GM18511 (cell line): ENCODE measurements around the gene MICAL2.

Experiments used
- ATAC-seq: cut with Tn5 transposase; IDR thresholded peaks from one replicate; pipeline ENCODE4 v1.9.1; 2021; ENCODE audit warnings: mild to moderate bottlenecking, moderate library complexity; ENCODE audit not compliant: unreplicated experiment

MICAL2 gene

GRCh38 chr11:12281571-12282478, 171.4 kb downstream of the MICAL2 start:
- peak; percentile 51 for ATAC-seq

- ATAC-seq = no peak
Measured at GRCh38 chr11:12282676-12283075, 172.3 kb downstream of the MICAL2 start.

GRCh38 chr11:12284316-12285050, 174.1 kb downstream of the MICAL2 start:
- no peak for ATAC-seq

GRCh38 chr11:12285106-12285505, 174.7 kb downstream of the MICAL2 start:
- no peak for ATAC-seq

GRCh38 chr11:12285811-12286222, 175.4 kb downstream of the MICAL2 start:
- ATAC-seq = no peak

- no peak for ATAC-seq
Measured at GRCh38 chr11:12286606-12287005, 176.2 kb downstream of the MICAL2 start.

GRCh38 chr11:12287009-12287373, 176.6 kb downstream of the MICAL2 start:
- ATAC-seq = no peak

- ATAC-seq = no peak
Measured at GRCh38 chr11:12287374-12288211, 177.2 kb downstream of the MICAL2 start.

GRCh38 chr11:12288212-12288930, 178.0 kb downstream of the MICAL2 start:
- ATAC-seq = no peak

- ATAC-seq = no peak
Measured at GRCh38 chr11:12288931-12289666, 178.7 kb downstream of the MICAL2 start.

- ATAC-seq = no peak
Measured at GRCh38 chr11:12289667-12290476, 179.5 kb downstream of the MICAL2 start.

GRCh38 chr11:12290477-12290922, 180.1 kb downstream of the MICAL2 start:
- no peak for ATAC-seq

GRCh38 chr11:12291313-12291712, 180.9 kb downstream of the MICAL2 start:
- ATAC-seq = no peak

- no peak for ATAC-seq
Measured at GRCh38 chr11:12291766-12292165, 181.4 kb downstream of the MICAL2 start.

- no peak for ATAC-seq
Measured at GRCh38 chr11:12292766-12293165, 182.4 kb downstream of the MICAL2 start.

GRCh38 chr11:12293486-12293885, 183.1 kb downstream of the MICAL2 start:
- ATAC-seq = no peak

GRCh38 chr11:12294613-12295012, 184.2 kb downstream of the MICAL2 start:
- no peak for ATAC-seq

- no peak for ATAC-seq
Measured at GRCh38 chr11:12295943-12296342, 185.6 kb downstream of the MICAL2 start.

GRCh38 chr11:12298610-12299009, 188.2 kb downstream of the MICAL2 start:
- ATAC-seq = no peak
